GM19238 (cell line): Measurements from ENCODE around the gene VSX2.
"Not testable (repeated sequence)": the region's sequence is repeated elsewhere in the genome, so short reads cannot be mapped to it uniquely, and the experiment has no call there.

Experiments
- DNase-seq: peaks from one replicate; pipeline ENCODE4 v3.0.0; 2011; ENCODE audit warnings: low spot score; ENCODE audit not compliant: insufficient read length

VSX2 gene

GRCh38 chr14:74258764-74259035 is 19.5 kb downstream of the VSX2 start:
- DNase-seq: no peak

DNA sequence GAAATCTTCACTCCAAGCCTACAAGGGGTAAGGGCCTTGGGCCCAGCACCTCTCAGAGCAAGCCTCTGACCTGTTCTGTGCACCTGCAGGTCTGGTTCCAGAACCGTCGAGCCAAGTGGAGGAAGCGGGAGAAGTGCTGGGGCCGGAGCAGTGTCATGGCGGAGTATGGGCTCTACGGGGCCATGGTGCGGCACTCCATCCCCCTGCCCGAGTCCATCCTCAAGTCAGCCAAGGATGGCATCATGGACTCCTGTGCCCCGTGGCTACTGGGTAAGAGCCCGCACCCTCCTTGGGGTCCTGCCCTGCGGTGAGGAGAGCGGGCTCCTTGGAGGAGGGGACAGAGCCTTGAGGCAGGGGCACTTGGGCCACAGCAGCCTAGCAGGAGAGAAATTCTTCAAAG is 20.3 kb downstream of the VSX2 start:
- DNase-seq: no peak

DNA sequence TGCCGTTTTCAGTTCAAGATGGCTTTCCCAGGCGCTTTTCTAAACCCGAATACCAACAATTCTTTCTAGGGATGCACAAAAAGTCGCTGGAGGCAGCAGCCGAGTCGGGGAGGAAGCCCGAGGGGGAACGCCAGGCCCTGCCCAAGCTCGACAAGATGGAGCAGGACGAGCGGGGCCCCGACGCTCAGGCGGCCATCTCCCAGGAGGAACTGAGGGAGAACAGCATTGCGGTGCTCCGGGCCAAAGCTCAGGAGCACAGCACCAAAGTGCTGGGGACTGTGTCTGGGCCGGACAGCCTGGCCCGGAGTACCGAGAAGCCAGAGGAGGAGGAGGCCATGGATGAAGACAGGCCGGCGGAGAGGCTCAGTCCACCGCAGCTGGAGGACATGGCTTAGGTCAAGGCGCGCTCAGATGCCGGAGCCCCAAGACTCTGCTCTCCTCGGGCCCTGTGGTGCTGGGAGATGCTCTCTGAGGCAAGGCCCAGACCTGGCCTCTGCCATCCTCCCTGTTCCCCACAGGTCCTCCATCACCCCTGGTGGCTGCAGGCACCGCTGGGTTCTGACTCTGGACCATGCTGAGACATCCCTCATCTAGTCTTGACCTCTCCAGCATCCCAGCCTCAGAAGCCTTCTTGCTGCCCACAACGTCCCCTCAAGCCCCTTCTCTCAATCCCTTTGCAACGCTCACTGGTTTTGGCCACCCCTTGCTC is 21.4 kb downstream of the VSX2 start:
- DNase-seq: no peak

- DNase-seq: no peak
Observed at GRCh38 chr14:74261288-74261687, 22.0 kb downstream of the VSX2 start.

GRCh38 chr14:74262076-74262475 is 22.8 kb downstream of the VSX2 start:
- no peak for DNase-seq

DNA sequence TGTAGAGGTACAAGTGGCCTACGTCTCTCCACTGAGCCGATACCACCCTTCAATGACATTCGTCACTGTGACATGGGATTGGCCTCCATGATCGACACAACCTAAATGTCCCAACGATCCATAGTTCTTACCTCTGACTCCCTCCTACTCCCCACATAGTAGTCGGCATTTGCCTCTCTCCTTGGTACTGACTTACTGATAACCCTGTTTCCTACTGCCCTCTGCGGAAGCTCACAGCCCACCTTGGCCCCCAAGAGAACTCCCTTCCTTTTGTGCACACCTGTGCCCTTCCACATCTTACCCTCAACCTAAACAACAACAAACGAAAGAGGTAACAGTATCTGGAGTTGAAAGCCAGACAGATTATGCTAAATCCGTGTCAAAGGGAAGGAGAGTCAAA is 23.9 kb downstream of the VSX2 start:
- no peak for DNase-seq

- DNase-seq: no peak
Observed at GRCh38 chr14:74263921-74264320, 24.7 kb downstream of the VSX2 start.

DNA sequence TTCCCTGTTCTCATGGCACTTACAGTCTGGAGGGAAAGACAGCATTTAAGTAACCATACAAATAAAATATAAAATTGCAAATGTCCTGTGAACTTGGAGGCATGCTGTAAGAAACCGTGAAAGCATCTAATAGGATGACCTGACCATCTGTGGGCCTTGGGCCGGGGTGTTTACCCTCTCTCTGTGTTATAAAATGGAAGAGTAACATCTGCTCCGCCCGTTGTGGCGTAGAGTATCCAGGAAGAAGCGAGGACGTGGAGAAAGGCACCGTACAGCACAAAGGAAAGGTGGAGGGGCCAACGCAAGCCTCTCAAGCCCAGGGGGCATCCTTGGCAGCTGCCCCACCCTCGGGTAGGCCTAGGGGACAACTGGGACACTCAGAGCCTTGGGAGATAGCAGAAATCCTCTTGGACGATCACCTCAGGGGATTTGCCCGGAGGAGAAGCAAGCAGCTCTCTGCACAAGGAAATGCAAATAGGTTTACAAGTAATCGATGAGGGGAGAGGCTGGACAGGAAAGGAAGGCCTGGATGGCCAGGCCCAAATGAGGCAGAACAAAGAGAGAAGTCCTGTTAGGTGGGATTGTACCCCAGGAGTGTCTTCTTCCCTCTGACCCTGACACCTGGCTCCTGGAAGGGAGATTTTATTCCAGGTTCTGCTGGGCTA is 26.2 kb downstream of the VSX2 start:
- DNase-seq: no peak

DNA sequence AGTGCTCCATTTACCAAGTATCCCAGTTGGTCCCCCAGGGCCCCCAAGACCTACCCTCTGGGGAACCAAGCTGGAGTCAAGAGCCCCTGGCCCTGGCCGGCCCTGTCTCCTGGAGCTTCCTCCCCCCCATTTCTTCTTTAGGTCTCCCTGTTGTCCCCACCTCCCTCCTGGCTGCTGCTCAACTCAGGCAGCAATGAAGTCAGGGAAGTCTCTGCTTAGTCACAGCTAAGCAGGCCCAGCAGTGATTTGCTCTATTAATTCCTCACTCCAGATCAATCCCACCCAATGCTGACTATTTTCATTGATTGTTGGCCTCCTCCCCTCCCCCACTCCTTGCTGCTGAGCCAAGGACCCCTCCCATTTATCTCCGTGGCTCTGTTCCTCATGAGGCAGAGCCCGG is 28.3 kb downstream of the VSX2 start:
- DNase-seq: no peak

DNA sequence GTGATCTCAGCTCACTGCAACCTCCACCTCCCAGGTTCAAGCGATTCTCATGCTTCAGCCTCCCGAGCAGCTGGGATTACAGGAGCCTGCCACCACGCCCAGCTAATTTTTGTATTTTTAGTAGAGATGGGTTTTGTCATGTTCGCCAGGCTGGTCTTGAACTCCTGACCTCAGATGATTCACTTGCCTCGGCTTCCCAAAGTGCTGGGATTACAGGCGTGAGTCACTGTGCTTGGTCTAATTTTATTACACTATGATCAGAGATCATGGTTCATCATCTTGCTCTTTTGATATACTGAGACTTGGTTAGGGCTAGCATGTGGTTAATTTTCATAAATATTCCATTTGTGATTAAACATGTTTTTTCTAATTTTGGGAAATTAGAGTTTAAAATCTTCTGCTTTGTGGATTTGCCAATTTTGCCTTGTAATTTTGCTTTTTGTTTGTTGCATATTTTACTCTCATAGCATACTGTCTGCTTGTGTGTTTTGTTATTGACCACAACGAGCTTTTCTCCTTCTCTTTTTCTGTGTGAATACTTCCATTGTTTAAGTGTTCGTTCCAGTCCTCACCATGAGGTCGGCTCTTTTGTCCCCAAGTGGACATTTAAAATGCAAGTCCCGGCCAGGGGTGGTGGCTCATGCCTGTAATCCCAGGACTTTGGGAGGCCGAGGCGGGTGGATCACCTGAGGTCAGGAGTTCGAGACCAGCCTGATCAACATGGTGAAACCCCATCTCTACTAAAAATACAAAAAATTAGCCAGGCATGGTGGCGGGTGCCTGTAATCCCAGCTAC is 31.3 kb downstream of the VSX2 start:
- DNase-seq: not testable (repeated sequence)

DNA sequence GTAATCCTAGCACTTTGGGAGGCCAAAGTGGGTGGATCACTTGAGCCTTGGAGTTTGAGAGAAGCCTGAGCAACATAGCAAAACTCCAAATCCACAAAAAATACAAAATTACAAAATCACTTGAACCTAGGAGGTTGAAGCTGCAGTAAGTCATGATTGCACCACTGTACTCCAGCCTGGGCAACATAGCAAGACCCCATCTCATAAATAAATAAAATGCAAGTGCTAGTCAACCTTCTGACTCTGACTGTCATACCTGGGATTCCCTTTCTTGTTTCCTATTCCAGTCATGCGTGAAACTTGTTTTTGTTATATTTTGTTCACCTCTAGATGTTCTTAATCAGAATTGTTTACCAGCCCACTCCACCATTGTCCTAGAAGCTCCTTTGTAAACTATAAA is 32.1 kb downstream of the VSX2 start:
- no peak for DNase-seq

DNA sequence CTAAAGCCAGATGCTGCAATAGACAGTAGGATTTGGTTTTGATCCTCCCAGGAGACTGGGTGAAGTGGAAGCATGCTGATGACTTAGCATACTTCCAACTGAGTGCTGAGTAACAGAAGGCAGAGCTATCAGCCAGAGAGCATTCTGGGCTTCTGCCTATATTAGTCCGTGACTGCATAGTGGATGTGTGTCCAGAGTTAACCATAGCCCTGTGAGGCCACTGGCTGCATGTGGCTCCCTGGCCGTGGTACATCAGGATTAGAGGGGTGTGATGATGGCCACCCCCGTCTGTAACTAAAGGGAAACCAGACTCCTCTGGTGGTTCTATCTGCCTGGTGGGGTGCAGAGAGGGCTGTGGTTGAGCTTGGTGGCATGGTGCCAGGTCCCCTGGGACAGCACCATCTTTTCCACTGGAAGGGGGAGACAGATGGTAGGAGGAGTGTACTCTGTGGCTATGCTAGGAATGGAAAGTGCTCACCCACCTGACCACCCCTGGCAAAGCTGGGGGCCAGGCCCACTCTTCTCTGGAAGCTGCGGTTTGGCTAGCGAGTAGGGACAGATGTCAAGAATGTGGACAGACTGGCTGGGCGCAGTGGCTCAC is 36.1 kb downstream of the VSX2 start:
- DNase-seq: no peak

DNA sequence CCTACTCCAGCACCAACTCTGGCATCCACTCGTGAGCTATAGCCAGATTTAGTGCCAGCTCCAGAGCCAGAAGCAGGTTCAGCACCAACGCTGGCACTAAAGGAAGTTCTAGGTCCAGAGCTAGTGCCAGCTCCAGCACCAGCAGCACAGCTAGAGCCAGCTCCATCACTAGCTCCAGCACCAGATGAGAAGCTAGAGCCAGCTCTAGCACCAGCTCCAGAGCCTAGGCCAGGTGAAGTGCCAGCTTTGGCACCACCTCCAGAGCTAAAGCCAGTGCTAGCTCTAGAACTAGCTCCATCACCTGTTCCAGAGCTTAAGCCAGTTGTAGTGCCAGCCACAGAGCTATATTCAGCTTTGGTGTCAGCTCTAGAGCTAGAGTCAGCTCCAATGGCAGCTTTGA is 38.8 kb downstream of the VSX2 start:
- no peak for DNase-seq

- no peak for DNase-seq
Observed at GRCh38 chr14:74281069-74281468, 41.8 kb downstream of the VSX2 start.

DNA sequence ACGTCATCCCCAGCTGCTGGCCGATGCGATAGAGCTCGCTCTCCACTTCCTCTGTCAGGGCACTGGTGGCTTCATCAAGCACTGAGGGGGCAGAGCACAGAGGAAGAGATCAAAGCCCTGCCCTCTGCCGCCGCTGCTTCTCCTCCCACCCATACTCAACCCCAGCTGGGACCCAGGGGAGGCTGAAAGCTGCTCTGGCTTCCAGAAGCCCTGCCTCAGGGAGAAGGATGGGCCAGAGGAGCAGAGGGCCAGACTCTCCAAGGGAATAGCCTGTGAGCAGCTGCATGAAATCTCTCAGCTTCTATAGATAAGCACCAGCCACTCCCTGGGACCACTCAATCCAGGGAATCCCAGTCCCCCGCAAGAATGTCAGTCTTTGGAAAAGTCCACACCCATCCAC is 47.5 kb downstream of the VSX2 start:
- DNase-seq: no peak

- DNase-seq: no peak
Observed at GRCh38 chr14:74289801-74290200, 50.6 kb downstream of the VSX2 start.

DNA sequence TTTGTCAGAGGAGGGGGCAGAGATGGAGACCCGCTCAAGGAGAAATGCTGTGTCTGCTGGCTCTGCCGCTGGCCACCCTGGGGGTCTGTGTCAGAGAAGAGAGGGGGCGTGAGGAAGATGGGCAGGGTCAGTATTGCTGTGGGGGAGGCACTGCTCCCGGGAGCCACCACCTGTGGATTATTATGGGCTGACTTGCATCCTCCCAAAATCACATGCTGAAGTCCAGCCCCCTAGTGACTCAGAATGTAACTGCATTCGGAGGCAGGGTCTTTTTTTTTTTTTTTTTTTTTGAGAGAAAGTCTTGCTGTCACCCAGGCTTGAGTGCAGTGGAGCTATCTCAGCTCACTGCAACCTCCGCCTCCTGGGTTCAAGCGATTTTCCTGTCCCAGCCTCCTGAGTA is 51.2 kb downstream of the VSX2 start:
- DNase-seq: no peak

GRCh38 chr14:74292061-74292460 is 52.8 kb downstream of the VSX2 start:
- no peak for DNase-seq

GRCh38 chr14:74293606-74294005 is 54.4 kb downstream of the VSX2 start:
- DNase-seq: no peak

- DNase-seq: no peak
Observed at GRCh38 chr14:74296037-74296467, 56.8 kb downstream of the VSX2 start.

DNA sequence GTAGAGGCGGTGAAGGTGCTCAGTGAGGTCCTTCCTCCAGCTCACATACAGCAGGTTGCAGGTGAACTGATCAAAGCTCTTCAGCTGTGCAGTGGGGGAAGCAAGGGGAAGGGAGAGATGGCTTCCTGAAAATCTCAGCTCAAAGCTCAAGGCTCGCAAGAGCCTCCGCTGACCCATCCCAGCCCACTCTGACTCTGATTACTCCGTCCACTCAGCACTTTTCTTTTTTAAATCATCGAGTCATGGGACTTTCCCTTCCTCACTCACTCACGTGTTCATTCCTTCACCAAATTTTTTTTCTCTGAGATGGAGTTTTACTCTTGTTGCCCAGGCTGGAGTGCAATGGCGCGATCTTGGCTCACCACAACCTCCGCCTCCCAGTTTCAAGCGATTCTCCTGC is 58.7 kb downstream of the VSX2 start:
- DNase-seq: no peak

GRCh38 chr14:74299061-74299545 is 59.9 kb downstream of the VSX2 start:
- DNase-seq: no peak
